Anterior cingulate cortex (tissue), 58 donors: Measurements from ENCODE around the gene AMPD3.

Experiments
- DNase-seq, 58 donors: peaks; one replicate each; lab custom pipeline; 2025; lab: John Stamatoyannopoulos, UW

Gene AMPD3

DNA sequence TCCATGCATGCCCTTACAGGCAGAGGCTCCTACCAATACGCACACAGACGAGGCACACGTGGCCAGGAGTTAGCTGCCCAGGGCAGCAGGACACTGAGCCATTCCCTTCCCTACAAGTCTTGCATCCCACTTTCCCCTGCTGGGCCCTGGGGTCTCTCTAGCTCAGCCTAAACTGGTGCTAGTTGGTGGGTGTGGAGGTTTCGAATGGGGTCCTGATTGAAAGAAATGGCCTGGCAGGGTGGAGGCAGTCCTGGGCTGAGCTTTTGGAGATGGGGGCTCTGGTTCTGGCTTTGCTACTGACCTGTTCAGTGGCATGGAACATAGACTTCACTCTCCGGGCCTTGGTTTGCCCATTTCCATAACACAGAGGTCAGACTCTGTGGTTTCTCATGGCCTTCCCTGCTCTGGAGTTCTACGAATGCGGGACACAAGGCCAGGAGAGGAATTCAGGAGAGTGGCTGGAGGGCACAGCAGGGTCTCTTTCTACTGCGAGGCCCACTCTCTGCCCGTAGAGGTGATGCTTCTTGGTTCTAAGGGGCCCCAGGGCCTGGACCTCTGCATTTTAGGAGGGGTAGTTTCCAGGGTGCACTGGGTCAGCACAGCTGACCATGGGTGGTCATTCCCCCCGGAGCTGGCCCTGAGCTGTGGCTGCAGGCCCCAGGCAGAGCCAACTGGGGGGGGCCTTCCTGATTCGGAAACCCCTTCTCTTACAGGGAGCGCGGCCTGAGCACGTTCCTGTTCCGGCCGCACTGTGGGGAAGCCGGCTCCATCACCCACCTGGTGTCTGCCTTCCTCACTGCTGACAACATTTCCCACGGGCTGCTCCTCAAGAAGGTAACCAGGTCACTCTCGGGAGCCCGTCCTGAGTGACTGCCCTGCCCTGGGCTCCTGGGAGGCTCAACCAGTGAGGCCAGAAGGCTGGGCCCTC, 46.0 kb downstream of the AMPD3 start:
- DNase-seq, result no peak

- no peak for DNase-seq
These were observed 47.1 kb downstream of the AMPD3 start for GRCh38 chr11:10502065-10502680.

- DNase-seq, result no peak
These were observed 47.7 kb downstream of the AMPD3 start for GRCh38 chr11:10502770-10503169.

- DNase-seq, result no peak
These were observed 48.2 kb downstream of the AMPD3 start for GRCh38 chr11:10503221-10503620.

- DNase-seq, result no peak
These were observed 48.9 kb downstream of the AMPD3 start for GRCh38 chr11:10503777-10504480.

- no peak for DNase-seq
These were observed 49.4 kb downstream of the AMPD3 start for GRCh38 chr11:10504490-10504889.

- DNase-seq, result no peak
These were observed 50.4 kb downstream of the AMPD3 start for GRCh38 chr11:10505278-10506007.

GRCh38 chr11:10506008-10506370, 50.9 kb downstream of the AMPD3 start:
- no peak for DNase-seq

GRCh38 chr11:10511181-10511621, 56.1 kb downstream of the AMPD3 start:
- DNase-seq, result peak in 1 of 58 donors; percentile 15

GRCh38 chr11:10514202-10514601, 59.1 kb downstream of the AMPD3 start:
- DNase-seq, result no peak

DNA sequence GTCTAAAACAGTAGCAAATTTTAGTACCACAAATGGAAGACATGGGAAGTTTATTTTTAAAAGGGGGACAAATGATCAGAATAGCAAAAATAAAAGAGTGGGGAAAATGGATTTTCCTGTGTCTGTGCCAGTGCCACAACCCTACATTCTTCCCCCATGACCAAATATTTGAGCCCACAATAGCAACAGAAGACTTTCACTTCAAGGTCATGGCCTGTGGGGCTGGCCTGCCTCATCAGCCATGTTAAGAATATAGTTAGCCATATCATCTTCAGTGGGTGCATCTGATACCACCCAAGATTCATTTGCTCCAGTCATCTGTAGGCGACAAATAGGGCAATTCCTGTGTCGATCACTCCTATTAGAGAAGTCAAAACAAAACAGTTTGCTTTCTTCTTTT, 59.6 kb downstream of the AMPD3 start:
- no peak for DNase-seq

- DNase-seq, result no peak
These were observed 60.4 kb downstream of the AMPD3 start for GRCh38 chr11:10515418-10515817.

- DNase-seq, result no peak
These were observed 63.1 kb downstream of the AMPD3 start for GRCh38 chr11:10518123-10518522.

DNA sequence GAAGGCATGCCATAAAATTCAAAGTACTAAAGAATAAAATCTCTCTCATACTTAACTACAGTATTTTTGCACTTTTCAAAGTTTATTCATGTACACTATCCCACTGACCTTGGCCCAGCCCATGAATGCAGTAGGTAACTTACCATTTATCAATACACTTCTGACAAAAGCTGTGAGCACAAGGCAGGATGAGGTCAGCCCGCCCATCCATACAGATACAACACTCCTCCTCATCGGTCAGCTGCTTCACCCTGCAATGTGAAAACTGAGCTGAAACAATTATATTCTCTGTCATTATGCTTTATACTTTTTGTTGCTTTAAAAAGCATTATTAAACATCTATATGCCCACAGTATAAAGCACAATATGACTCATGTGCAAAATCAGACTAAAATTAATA, 63.8 kb downstream of the AMPD3 start:
- DNase-seq, result peak in 1 of 58 donors; percentile 13

GRCh38 chr11:10519630-10520029, 64.6 kb downstream of the AMPD3 start:
- DNase-seq, result no peak

DNA sequence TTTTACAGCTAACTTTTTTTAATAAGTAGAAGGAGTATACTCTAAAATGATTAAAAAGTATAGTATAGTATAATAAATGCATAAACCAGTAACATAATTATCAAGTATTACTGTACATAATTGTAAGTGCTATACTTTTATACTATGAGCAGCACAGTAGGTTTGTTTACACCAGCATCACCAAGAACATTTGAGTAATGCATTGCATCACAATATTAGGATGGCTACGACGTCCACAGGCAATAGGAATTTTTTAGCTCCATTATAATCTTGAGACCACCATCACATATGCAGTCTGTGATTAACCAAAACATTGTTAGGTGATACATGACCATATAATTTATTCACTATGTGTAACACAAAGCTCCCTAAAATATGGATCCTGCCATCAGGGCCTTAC, 65.5 kb downstream of the AMPD3 start:
- DNase-seq, result no peak

GRCh38 chr11:10522276-10522675, 67.2 kb downstream of the AMPD3 start:
- peak in 1 of 58 donors; percentile 45 for DNase-seq

GRCh38 chr11:10522921-10523320, 67.9 kb downstream of the AMPD3 start:
- DNase-seq, result peak in 3 of 58 donors; percentile 28 to 42 (median 38)

- DNase-seq, result no peak
These were observed 69.4 kb downstream of the AMPD3 start for GRCh38 chr11:10524471-10524870.
